GM12878 (cell line): ENCODE results near the gene RGS2.

Source experiments
- ATF7 ChIP-seq: fragments of 450-650 bp; IDR thresholded peaks from 2 replicates; pipeline ENCODE4 v1.6.1; 2016; ENCODE audit warnings: low read depth, mild to moderate bottlenecking
- CHD2 ChIP-seq: IDR thresholded peaks from 2 replicates; pipeline ENCODE4 v1.6.1; 2011; ENCODE audit warnings: low read depth, low read length, improper control_type of control experiment, borderline replicate concordance
- ELK1 ChIP-seq: IDR thresholded peaks from 2 replicates; pipeline ENCODE4 v1.6.1; 2012; ENCODE audit warnings: low read depth, low read length, improper control_type of control experiment
- HCFC1 ChIP-seq: fragments of 150-350 bp; IDR thresholded peaks from 2 replicates; pipeline ENCODE4 v1.6.1; 2014; ENCODE audit warnings: low read length
- MXI1 ChIP-seq: fragments of 150-350 bp; IDR thresholded peaks from 2 replicates; pipeline ENCODE4 v1.6.1; 2011; ENCODE audit warnings: low read depth, mild to moderate bottlenecking, inconsistent platforms, low read length, improper control_type of control experiment
- POLR2A ChIP-seq: IDR thresholded peaks from 2 replicates; pipeline ENCODE4 v1.6.1; 2011; ENCODE audit warnings: low read depth, mild to moderate bottlenecking, low read length
- POLR2AphosphoS2 ChIP-seq: IDR thresholded peaks from 2 replicates; pipeline ENCODE4 v1.6.1; 2011; ENCODE audit warnings: low read depth, mild to moderate bottlenecking, low read length, improper control_type of control experiment, moderate library complexity
- SMC3 ChIP-seq: IDR thresholded peaks from 2 replicates; pipeline ENCODE4 v1.6.1; 2011; ENCODE audit warnings: low read length, improper control_type of control experiment, borderline replicate concordance
- USF2 ChIP-seq: IDR thresholded peaks from 2 replicates; pipeline ENCODE4 v1.6.1; 2011; ENCODE audit warnings: low read depth, low read length, improper control_type of control experiment, borderline replicate concordance
- TF ChIP-seq, protein P1 (sequence below): fragments of 450-650 bp; conservative IDR thresholded peaks from 2 replicates; pipeline ENCODE4 v1.6.1; 2017; ENCODE audit warnings: mild to moderate bottlenecking, moderate library complexity
- TF ChIP-seq, protein P2 (sequence below), 3 experiments: IDR thresholded peaks in 2 of 3; conservative IDR thresholded peaks in 1 of 3; 2 replicates each; pipeline ENCODE4 v1.5.1; 2011; ENCODE audit warnings: low read depth in 3 of 3, low read length in 3 of 3, mild to moderate bottlenecking in 3 of 3, control low read depth in 2 of 3, moderate library complexity in 2 of 3, inconsistent platforms in 1 of 3, mixed read lengths in 1 of 3; ENCODE audit not compliant: control insufficient read depth in 2 of 3, insufficient read depth in 1 of 3; ENCODE audit errors: extremely low read depth in 1 of 3

DNA sequence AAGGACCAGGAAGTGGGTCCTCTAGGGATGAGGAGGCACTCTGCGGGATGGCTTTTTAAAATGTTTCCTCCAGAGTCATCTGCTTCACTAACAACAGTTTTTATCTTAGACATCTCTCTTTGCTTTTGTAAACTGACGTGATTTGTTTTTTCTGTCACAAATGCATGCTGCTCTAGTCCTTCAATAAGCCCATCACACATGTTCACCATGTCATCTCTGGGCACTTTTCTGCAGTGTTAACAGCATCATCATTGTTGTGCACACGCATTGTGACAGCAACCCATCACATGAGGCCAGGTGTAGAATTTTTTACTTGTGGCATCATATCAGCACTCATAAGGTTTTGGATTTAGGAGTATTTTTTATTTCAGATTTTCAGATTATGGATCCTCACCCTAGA lies 12.5 kb downstream of the RGS2 start:
- no peak for TF ChIP-seq ATF7
- TF ChIP-seq, protein P1, sequence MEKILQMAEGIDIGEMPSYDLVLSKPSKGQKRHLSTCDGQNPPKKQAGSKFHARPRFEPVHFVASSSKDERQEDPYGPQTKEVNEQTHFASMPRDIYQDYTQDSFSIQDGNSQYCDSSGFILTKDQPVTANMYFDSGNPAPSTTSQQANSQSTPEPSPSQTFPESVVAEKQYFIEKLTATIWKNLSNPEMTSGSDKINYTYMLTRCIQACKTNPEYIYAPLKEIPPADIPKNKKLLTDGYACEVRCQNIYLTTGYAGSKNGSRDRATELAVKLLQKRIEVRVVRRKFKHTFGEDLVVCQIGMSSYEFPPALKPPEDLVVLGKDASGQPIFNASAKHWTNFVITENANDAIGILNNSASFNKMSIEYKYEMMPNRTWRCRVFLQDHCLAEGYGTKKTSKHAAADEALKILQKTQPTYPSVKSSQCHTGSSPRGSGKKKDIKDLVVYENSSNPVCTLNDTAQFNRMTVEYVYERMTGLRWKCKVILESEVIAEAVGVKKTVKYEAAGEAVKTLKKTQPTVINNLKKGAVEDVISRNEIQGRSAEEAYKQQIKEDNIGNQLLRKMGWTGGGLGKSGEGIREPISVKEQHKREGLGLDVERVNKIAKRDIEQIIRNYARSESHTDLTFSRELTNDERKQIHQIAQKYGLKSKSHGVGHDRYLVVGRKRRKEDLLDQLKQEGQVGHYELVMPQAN = no peak
- no peak for TF ChIP-seq CHD2
- TF ChIP-seq ELK1 = no peak
- no peak for TF ChIP-seq HCFC1
- TF ChIP-seq SMC3 = no peak
- TF ChIP-seq POLR2A = no peak
- TF ChIP-seq, protein P2, sequence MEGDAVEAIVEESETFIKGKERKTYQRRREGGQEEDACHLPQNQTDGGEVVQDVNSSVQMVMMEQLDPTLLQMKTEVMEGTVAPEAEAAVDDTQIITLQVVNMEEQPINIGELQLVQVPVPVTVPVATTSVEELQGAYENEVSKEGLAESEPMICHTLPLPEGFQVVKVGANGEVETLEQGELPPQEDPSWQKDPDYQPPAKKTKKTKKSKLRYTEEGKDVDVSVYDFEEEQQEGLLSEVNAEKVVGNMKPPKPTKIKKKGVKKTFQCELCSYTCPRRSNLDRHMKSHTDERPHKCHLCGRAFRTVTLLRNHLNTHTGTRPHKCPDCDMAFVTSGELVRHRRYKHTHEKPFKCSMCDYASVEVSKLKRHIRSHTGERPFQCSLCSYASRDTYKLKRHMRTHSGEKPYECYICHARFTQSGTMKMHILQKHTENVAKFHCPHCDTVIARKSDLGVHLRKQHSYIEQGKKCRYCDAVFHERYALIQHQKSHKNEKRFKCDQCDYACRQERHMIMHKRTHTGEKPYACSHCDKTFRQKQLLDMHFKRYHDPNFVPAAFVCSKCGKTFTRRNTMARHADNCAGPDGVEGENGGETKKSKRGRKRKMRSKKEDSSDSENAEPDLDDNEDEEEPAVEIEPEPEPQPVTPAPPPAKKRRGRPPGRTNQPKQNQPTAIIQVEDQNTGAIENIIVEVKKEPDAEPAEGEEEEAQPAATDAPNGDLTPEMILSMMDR (IDR thresholded peaks at IDR 0.05 in 2 of 3, conservative IDR thresholded peaks at IDR 0.05 in 1 of 3; ENCODE audit: control insufficient read depth in 2 of 3, extremely low read depth in 1 of 3, insufficient read depth in 1 of 3, low read depth in 3 of 3, low read length in 3 of 3) = no peak
- TF ChIP-seq USF2 = no peak
- no peak for TF ChIP-seq POLR2AphosphoS2
- no peak for TF ChIP-seq MXI1
